Glomerular endothelial cell (primary cell): ENCODE results near the gene NODAL. TPM values are rescaled to one million over a fixed set of nuclear protein-coding genes. Genes with fewer than 3 reads are reported as not detected.

Source experiments
- DNase-seq: peaks from one replicate; pipeline ENCODE4 v3.0.0-alpha.2; 2011; ENCODE audit warnings: low read depth, low spot score; ENCODE audit errors: extremely low read depth
- total RNA-seq: library from RNA; depleted of rRNA; stranded (reverse); fragments of >200 nt; gene quantifications from 2 replicates; pipeline ENCODE4 v1.2.3, GENCODE V29; 2015

Gene NODAL
- total RNA-seq, 1 donor from 2014 or later = not detected

DNA sequence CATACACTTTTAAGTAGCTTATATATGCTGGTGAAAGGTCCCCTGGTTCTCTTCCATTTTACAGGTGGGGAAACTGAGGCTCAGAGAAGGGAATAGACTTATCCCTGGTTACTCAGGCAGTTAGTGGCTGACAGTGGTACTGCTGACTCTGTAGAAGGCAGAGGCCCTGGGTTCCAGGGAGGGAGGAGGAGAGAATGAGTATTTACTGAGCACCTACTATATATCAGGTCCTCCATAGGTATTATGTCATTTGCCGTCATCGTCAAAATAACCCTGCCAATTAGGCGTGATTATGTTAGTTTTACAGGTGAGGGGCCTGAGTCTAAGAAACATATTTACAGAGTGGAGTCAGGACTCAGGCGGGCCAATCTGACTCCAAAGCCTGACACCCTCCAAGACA is 23.8 kb upstream of the NODAL start:
- no peak for DNase-seq

DNA sequence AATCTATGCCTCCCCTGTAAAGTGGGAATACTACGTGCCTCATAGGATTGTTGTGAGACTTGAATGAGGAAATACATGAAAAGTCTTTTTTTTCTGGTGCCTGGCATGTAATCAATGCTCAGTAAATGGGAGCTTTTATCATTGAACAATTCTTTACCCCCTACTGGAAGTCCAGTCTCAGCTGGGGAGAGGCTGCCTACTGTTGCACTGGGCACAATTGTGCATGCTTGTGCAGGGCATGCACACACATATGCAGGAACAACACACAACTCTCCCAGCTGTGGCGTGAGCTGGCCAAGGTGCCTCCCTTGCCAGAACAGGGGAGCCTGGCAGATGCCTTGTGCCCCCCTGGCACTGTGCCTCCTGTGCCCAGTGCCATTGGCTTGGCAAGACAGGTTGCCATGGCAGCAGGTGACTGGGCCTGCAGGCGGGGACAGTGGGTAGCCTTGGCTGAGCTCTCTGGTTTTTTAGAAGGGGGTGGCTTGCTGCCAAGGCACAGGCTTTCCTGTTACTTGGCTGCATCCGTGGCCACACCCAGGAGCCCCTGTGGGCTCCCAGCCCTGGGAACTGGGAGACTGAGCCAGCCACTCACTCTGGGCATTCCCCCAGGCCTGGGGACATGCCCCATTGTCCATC is 21.0 kb upstream of the NODAL start:
- DNase-seq = no peak

DNA sequence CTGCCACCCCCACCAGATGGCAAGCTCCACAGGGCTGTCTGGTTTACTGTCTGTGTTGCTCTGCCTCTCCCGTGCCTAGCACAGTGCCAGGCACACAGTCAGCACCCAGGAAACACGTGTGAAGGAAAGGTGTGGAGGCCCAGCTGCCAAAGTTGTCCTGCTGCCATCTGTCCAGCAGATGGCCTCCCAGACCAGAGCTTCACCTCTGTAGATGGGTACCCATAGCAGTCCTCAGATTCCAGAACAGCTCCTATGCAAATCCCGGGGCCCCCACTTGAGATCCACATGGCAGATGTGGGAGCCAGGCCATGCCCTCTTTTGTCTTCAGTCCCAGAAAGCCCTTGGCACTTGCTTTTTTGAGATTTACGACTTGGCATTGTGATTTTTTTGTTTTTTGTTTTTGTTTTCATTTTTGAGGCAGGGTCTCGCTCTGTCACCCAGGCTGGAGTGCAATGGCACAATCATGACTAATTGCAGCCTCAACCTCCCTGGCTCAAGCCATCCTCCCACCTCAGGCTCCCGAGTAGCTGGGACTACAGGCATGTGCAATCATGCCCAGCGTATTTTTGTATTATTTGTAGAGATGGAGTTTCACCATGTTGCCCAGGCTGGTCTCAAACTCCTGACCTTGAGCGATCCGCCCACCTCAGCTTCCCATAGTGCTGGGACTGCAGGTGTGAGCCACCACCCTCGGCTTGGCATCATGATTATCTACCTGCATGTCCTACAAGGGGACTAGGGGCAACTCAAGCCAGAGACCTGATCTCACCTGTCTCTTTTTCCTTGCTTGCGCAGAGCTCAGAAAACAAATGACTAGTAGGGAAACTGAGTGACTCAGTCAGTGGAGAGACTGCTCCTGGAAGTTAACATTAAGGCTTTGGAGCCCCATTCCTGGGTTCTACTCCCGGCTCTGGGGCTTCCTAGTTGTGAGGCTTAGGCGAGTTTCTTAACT is 20.2 kb upstream of the NODAL start:
- no peak for DNase-seq

DNA sequence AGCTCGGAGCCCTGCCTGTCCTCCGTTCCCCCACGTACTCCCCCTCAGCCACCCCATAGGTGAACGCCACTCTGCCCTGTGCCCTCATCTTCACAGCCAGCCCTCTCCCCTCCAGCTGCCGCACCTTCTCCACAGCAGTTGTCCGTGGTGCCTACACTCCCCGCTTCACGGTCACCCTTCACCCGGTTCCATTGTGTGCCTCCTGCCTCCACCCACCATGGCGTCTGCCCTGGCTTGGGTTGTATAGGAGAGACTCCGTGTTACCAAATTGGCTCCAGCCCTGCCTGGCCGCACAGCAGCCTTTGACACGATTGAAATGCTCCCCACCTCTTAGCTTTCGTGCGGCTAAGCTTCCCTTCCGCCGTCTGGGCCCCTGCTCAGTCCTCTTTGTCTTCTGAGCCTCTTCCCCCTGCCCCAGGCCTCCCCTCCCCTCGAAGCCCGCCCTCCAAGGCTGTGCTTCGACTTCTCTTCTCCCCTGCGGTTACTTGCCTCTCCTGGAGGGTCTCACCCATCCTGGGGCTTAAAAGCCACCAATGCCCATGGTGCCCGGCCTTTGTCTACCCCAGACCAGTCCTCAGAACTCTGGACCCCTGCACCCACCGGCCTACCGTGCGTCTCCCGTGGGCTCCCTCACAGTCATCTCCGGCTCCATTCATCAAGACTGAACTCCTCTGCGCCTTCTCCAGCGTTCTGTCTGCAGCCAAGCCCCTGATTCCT is 18.5 kb upstream of the NODAL start:
- no peak for DNase-seq

DNA sequence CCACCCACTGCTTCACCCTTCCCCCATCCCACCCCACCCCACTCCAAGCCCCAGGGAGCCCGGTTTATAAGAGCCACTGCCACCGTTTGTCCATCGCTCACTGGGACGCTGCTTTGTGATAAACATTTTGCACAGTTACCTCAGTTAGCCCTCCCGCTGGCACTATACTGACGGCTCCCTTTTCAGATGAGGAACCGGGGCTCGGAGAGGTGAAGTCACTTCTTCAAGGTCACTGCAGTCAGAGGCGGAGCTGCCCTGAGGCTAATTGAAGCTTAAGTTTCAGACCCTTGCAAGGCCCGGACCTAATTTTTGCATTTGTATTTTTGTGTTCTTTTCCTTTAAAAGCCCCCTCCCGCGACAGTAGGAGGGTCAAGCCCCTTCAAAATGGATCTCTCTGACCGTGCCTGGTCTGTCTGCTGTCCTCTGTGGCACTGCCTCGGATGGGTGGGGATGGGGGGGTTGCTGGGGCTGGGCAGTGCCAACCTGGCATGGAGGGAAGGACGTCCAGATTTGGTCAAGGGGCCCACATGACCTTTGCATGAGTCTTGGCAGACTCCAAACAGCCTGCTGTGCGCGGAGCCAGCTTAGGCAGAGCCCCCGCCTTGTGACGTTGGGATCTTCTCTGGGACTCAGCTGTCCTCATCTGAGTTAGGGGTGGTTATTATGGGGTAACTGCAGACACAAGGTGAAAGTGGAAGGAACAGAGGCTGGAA is 17.7 kb upstream of the NODAL start:
- no peak for DNase-seq

DNA sequence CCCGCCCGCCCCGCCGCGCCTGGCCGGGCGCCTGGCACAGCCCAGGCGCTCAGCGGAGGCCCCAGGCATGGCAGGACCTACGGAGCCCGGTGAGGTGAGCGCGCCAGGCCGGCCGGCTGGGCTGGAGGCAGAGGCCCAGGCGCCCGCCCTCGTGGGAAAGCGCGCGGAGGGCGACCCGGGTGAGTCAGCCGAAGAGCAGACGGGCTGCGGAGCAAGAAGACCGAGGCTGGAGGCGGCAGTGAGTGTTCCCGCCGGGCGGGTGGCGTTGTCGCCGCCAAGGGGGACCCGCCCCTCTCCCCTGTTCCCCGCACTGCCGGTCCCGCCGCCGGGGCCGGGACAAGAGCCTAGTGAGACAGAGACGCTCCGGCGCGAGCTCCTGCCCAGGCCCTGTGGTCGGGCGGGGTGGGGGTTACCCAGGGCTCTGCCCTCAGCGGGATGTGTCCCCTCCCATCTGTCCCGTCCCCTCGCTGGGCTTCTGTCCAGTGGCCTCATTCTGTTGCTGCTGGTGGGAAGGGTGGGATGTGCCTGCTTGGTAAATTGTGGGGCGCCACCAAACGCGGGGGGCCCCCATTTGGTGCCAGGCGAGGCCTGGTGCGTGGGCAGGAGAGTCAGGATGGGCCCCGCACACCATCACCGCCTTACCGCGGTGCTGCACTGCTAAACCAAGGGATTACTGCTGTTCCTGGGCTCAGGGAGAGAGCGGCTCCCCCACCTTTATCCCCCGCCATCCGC is 17.0 kb upstream of the NODAL start:
- DNase-seq = no peak

DNA sequence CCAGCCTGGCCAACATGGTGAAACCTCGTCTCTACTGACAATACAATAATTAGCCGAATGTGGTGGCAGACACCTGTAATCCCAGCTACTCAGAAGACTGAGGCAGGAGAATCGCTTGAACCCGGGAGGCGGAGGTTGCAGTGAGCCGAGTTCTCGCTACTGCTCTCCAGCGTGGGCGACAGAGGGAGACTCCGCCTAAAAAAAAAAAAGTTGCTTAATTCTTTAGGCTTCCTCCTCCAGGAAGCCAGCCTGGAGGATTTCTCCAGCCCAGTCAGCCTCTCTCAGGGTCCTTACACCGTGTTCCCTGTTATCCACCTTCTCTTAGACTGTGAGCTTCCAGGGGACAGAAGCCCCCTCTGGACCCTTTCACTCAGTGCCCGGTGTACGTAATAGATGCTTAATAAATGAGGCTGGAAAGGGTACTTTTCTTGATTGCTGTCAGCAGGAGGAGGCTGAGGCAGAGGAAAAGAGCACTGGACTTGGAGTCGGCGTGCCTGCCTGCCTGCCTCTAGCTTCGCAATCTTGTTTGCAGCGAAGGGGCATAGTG is 16.4 kb upstream of the NODAL start:
- no peak for DNase-seq

DNA sequence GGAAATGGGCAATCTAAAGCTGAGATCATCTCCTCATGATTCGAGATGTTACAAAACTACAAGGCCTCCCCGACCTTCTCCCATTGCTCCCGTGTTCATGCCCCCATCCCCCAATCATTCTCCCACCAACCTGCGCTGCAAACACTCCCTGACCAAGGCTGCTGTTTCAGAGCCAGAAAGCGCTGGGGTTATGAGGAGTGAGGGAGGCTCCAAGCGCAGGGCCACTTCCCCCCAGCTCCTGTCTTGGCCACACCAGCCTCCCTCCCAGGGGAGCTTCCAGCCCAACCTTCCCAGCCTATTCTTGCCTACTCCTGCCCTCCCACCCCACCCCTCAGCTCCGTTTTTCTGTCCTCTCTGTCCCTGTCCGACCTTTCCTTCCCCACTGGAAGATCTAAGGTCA is 14.7 kb upstream of the NODAL start:
- no peak for DNase-seq

DNA sequence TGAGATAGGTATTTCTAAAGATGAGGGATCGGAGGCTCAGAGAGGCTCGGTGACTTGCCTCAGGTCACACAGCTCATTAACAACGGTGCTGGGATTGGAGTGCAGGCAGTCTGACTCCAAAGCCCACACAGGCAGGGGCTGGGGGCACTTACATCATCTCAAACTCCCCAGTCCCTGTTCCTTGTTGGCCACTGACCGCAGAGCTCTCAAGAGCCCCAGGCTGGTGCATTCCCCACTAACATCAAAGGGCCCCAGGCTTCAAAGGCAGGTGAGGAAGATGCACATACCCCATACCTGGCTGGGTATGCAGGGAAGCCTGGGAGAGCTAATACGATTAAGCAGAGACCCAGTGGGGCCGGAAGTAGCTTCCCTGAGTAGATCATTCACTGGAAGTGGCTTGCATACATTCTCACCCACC is 13.7 kb upstream of the NODAL start:
- DNase-seq = no peak

DNA sequence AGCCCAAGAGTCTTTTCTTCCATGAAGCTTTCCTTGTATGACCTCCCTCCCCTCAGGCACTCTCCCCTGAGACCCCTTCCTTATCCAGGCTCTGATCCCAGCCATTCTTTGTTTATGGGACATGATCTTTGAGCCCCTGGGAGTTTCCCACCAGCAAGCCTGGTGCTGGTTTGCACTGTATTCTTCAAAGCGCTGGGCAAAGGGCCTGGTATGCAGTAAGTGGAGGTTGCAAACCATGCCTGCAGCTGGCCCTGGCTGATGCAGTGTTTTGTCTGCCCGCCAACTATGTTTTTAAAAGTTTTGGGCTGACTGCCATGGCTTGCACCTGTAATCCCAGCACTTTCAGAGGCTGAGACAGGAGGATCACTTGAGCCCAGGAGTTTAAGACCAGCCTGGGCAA is 6.8 kb upstream of the NODAL start:
- no peak for DNase-seq

DNA sequence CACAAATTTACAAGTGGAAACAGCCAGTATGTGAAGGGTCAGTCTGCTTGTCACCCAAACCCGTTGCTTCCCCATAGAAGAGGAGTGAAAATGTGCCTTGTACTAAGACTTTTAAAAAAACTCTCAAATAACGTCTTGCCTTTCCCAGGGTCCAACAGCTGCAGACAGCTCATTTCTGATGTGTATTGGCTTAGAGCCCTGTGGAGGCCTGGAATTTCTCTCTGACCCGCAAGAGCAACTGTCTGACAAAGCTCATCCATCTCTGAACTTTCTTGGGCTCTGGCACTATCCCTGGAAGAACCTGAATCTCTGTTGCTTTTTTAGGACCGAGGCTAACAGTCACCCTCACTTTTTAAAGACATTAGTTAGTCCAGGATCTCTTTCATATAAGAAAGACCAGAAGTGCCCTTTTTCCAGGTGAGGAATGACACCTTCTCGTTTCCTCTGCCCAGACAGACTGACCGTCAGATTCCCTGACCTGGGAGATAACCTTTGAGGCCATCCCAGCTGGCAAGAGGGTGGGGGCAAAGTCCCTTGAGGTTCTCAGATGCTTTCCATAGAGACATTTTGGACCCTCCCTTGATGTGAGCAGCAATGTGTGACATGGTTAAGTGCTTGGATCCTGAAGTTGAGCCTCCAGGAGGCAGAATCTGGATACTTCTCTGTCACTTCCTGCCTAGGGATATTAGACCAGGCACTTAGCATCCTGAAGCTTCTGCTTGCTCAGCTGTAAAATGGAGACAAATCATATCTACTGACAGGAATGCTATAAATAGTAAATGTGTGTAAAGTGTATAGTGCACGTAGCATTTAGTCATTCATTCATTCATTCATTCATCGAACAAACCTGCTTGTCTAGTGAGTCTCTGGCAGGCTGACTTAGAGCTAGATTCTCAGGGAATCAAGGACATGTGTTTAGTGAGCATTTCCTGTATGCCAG is 4.5 kb upstream of the NODAL start:
- DNase-seq = no peak

DNA sequence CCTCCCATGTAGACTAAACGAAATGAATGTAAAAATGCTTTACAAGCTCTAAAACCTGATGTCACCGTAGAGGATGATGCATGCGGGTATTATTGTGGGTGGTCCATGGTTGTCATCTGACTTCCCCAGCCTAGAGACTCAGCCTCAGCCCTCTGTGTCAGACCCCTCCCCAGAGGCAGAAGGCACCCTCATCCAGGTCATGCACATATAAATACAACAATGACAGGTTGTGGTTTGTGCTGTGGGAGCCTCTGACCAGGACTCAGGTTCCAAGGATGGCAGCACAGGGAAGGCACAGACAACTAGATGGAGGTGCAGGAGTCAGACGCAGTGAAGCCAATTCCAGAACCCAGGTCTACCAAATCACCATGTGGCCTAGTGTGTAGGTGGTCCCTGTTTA is 3.3 kb upstream of the NODAL start:
- DNase-seq = no peak

DNA sequence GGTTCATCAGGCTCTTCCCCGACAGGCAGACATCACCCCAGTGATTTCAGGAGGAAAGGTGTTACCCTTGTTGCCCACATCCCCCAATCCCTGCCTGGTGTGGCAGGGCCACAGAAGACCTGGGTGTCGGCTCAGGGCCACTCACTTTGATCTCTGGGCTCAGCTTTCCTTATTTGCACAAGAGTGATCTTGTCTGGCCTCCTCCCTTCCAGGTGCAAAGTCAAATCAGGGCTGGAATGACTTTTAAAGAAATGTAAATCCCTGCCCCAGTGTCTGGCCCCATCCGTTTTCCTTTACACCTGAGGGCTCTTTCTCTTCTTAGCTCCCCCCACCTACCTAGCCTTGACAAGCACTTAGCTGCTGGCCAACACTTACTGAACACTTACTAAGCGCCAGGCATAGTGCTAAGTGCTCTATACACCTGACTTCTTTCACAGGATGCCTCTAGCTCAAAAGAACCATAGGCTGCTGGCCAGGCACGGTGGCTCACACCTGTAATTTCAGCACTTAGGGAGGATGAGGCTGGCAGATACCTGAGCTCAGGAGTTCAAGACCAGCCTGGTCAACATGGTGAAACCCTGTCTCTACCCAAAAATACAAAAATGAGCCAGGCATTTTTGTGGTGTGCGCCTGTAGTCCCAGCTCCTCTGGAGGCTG is 979 bp upstream of the NODAL start:
- no peak for DNase-seq

DNA sequence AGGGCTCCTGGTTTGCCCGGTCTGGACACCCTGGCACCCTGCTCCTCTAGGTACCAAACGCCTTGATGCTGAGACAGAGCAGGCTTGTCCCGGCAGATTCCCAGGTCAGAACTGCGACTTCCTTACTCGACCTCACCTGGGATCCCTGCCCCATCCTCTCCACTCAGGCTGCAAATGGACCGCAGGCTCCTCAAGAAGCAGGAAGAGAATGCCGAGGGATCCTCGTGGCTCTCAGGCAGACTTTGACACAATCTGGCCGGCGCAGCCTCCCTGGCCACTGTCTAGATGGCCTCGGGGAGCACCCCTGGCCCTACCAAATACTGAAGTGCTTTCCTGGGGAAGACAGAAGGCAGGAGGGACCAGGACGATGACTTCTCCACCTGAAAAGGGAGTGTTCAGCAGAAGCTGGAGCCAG is 421 bp upstream of the NODAL start:
- no peak for DNase-seq

DNA sequence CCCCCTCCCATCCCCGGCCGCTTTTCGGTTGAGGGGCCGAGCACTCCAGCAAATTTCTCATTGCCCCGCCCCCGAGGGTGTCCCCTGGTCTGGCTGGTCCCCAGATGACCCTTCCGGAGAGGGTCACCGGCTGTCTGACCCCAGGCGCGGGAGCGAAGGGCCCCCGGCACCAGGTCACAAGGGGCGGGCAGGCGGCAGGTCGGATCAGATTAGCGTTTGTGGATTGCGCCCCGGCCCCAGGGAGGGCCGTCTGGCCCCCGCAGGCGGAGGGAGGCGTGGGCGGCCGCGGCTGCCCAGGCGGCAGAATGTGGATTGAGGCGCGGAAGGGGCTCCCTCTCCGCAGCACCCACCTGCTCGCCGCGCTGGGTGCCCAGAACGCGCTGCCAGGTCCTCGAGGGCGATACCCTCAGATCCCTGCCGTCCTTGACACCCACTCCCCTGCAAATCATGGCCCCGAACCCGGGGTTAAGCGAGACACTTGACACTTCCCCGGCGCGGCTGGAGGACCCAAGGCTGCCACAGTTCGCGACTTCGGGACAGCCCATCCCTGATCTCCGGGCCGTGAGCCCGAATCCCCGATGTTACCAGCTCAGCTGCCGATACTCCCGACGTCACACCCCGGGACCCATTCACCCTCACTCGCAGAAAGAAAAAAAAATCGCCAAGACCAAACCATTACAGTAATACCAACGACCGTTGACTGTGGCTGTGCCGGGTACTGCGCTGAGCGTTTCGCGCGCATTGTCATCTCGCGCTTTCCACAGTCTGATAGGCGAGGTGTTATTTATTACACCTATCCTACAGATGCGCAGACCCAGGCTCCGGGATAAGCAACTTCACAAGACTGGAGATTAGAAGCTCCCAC is 953 bp downstream of the NODAL start:
- DNase-seq = no peak

DNA sequence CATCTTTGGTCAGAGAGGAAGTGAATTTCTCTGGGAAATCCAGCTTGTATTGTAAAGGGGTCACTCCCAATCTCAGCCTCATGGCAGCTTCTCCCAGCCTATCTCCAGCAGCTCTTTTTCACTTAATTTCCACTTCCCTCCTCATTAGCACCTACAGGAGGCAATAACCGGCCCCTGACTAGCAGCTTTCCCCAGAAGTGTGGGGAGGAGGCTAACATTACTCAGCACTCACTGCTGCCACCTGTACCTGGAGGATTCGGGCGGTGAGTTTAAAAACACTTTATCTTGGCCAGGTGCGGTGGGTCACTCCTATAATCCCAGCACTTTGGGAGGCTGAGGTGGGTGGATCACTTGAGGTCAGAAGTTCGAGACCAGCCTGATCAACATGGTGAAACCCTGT is 3.8 kb downstream of the NODAL start:
- no peak for DNase-seq
